ENCODE results near the gene DGCR2. TPM values are rescaled to one million over a fixed set of nuclear protein-coding genes. Genes with fewer than 3 reads are reported as not detected.

The DGCR2 gene
- polyA plus RNA-seq, 1 experiment, result 44.3 TPM

- POLR2A ChIA-PET, result no interaction called here
- TF ChIP-seq, protein P1, sequence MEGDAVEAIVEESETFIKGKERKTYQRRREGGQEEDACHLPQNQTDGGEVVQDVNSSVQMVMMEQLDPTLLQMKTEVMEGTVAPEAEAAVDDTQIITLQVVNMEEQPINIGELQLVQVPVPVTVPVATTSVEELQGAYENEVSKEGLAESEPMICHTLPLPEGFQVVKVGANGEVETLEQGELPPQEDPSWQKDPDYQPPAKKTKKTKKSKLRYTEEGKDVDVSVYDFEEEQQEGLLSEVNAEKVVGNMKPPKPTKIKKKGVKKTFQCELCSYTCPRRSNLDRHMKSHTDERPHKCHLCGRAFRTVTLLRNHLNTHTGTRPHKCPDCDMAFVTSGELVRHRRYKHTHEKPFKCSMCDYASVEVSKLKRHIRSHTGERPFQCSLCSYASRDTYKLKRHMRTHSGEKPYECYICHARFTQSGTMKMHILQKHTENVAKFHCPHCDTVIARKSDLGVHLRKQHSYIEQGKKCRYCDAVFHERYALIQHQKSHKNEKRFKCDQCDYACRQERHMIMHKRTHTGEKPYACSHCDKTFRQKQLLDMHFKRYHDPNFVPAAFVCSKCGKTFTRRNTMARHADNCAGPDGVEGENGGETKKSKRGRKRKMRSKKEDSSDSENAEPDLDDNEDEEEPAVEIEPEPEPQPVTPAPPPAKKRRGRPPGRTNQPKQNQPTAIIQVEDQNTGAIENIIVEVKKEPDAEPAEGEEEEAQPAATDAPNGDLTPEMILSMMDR (IDR thresholded peaks at IDR 0.05; ENCODE audit: insufficient read depth, low read depth, low read length), result no peak
- H3K4me3 ChIP-seq (ENCODE audit: low read depth, low read length), result no peak overlapping the region
- no peak for DNase-seq (ENCODE audit: low read depth)
- CTCF ChIA-PET, result interaction anchor here (1.1 kb wide), 1 partner anchor 19 kb away, joined by 3 read pairs; no protein-coding TSS in a partner anchor
- peaks cover 6% of the 10 kb centered on the region for H3K27me3 ChIP-seq (ENCODE audit: control insufficient read depth, insufficient read depth, low read length)
- H3K36me3 ChIP-seq (ENCODE audit: control insufficient read depth, insufficient read depth, low read length), result peaks cover 37% of the 10 kb centered on the region
Observed at GRCh38 chr22:19142394-19142793, 20.2 kb upstream of the DGCR2 start.

DNA sequence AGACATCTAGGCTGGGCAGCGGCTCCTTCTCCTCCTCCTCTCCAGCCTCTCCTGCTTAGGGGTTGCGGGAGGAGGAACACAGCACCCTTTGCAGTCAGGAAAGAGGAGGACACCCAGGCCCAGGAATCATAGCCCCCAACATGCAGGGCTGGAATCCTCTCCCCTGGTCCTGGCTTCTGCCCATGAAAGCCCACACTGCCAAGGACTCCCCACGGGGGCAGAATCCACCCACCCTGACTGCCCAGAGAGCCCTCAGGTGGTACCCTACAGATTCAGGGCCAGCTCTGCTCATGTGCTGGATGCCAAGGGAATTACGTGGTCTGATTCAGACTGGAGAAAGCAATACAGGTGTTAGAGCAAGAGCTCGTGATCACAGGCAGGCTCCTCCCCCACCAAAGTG lies 17.8 kb upstream of the DGCR2 start:
- TF ChIP-seq, protein P1 (IDR thresholded peaks at IDR 0.05; ENCODE audit: insufficient read depth, low read depth, low read length), result no peak
- POLR2A ChIA-PET, result no interaction called here
- DNase-seq (ENCODE audit: low read depth), result no peak
- H3K27me3 ChIP-seq (ENCODE audit: control insufficient read depth, insufficient read depth, low read length), result no peaks in the 10 kb centered on the region
- CTCF ChIA-PET, result no interaction called here
- no peak overlapping the region for H3K4me3 ChIP-seq (ENCODE audit: low read depth, low read length)
- H3K36me3 ChIP-seq (ENCODE audit: control insufficient read depth, insufficient read depth, low read length), result peaks cover 50% of the 10 kb centered on the region

DNA sequence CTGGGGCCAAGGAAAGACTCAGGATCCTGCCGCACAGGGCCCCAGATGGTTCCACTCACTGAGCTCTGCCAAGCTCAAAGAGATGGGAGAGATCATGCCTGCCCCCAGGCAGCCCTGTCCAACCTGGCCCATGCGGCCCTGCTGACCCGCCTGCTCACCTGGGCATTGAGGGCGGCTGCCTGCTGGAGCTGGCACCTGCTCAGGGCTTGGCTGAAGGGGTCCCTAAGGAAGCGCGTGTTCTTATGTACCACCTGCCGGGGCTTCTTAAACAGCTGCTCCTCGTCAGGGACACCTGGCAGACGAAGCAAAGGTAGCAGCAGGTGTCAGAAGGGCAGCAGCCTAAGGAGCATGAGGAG lies 16.8 kb upstream of the DGCR2 start:
- ChIA-PET POLR2A (no interaction called here), CTCF (no interaction called here)
- TF ChIP-seq, protein P1 (IDR thresholded peaks at IDR 0.05; ENCODE audit: insufficient read depth, low read depth, low read length), result no peak
- H3K36me3 ChIP-seq (ENCODE audit: control insufficient read depth, insufficient read depth, low read length), result peaks cover 55% of the 10 kb centered on the region
- no peaks in the 10 kb centered on the region for H3K27me3 ChIP-seq (ENCODE audit: control insufficient read depth, insufficient read depth, low read length)
- no peak overlapping the region for H3K4me3 ChIP-seq (ENCODE audit: low read depth, low read length)
- DNase-seq (ENCODE audit: low read depth), result no peak

DNA sequence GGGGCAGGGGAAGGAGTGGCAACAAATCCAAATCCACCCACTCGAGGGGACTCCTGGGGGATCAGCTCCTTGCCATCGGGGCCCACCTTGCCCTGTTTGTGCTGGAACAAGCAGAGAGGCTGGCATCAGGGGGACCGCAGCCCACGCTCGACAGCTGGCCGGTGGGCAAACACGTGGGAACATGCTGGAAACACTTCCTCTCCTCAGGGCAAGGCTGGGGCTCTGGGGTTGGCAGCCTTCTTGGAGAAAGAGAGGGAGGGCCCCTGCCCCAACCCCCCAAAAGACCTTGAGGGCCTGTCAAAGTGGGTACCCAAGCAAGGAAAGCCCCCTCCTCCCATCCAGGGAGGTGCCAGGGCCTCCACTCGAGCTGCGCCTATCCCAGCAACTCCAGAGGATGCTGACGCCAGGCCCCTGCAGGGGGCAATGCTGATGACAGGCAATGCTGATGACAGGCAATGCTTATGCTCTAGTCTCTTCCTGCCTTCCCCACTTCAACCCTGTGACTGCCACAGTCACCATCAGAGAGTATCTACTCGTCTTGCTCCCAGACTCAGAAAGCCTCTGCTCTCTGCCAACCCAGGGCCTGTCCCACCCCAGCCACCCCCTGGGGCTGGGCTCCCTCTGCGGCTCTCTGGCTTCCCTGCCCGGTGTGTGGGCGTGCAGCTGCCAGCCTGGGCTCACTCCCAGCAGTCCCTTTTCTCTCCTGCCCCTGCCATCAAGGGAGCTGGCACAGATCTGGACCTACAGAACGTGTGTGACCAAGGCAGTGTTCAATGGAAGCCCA lies 16.2 kb upstream of the DGCR2 start:
- TF ChIP-seq, protein P1 (IDR thresholded peaks at IDR 0.05; ENCODE audit: insufficient read depth, low read depth, low read length), result no peak
- Histone ChIP-seq H3K27me3 (ENCODE audit: control insufficient read depth, insufficient read depth, low read length) (no peaks in the 10 kb centered on the region), H3K36me3 (ENCODE audit: control insufficient read depth, insufficient read depth, low read length) (peaks cover 59% of the 10 kb centered on the region), H3K4me3 (ENCODE audit: low read depth, low read length) (no peak overlapping the region)
- POLR2A ChIA-PET, result no interaction called here
- DNase-seq (ENCODE audit: low read depth), result no peak
- CTCF ChIA-PET, result no interaction called here

GRCh38 chr22:19137384-19138216 lies 15.4 kb upstream of the DGCR2 start:
- POLR2A ChIA-PET, result no interaction called here
- TF ChIP-seq, protein P1 (IDR thresholded peaks at IDR 0.05; ENCODE audit: insufficient read depth, low read depth, low read length), result no peak
- no peak for DNase-seq (ENCODE audit: low read depth)
- Histone ChIP-seq H3K27me3 (ENCODE audit: control insufficient read depth, insufficient read depth, low read length) (no peaks in the 10 kb centered on the region), H3K36me3 (ENCODE audit: control insufficient read depth, insufficient read depth, low read length) (peaks cover 60% of the 10 kb centered on the region), H3K4me3 (ENCODE audit: low read depth, low read length) (no peak overlapping the region)
- CTCF ChIA-PET, result no interaction called here
